ENCODE data around the gene ZNF681. TPM values are rescaled to one million over a fixed set of nuclear protein-coding genes. Genes with fewer than 3 reads are reported as not detected.
"Not testable (repeated sequence)": the region's sequence is repeated elsewhere in the genome, so short reads cannot be mapped to it uniquely, and the experiment has no call there.

Gene ZNF681
- total RNA-seq, 3 donors from 2014 or later, result 2.1 to 5.4 (median 3.3) TPM

DNA sequence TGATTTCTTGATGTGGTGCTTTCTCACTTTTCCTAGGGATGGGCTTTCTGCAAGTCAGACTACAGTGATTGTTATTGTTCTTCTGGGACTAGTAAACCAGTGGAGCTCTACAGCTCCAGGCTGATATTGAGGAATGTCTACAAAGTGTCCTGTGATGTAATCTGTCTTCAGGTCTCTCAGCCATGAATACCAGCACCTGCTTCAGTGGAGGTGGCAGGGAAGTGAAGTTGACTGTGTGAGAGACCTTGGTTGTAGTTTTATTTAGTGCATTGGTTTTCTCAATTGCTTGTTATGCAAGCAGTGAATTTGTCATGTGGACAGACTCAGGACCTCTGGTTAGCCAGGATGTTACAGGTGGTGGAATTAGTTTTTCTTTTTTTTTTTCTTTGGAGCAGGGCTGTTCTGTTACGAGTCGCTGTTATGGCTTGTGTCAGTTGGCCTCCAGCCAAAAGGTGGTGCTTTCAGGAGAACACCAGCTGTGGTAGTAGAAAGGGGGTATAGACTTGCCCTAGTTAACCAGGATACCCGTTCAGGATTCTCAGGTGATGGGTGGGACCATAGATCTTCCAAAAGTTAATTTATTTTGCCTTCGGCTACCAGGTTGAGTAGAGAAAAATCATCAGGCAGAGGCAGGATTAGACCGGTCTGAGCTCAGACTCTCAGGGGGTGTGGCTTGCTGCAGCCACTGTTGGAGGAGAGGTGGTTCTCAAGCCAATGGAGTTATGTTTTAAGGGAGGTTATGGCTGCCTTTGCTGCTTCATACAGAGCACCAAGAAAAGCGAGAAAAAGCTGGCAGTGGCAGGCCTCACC lies 59.8 kb downstream of the ZNF681 start:
- Histone ChIP-seq H3K4me3 (no peak overlapping the region), H3K9me3 (no peaks in the 10 kb centered on the region), H3K4me1 (ENCODE audit: low read depth) (peaks cover 5% of the 10 kb centered on the region), H3K36me3 (ENCODE audit: low read depth) (no peaks in the 10 kb centered on the region)
- peak; percentile 92 for ATAC-seq
- intact Hi-C loops (cut with DNase I, micrococcal nuclease), result no loop called here
- TF ChIP-seq, protein P1, sequence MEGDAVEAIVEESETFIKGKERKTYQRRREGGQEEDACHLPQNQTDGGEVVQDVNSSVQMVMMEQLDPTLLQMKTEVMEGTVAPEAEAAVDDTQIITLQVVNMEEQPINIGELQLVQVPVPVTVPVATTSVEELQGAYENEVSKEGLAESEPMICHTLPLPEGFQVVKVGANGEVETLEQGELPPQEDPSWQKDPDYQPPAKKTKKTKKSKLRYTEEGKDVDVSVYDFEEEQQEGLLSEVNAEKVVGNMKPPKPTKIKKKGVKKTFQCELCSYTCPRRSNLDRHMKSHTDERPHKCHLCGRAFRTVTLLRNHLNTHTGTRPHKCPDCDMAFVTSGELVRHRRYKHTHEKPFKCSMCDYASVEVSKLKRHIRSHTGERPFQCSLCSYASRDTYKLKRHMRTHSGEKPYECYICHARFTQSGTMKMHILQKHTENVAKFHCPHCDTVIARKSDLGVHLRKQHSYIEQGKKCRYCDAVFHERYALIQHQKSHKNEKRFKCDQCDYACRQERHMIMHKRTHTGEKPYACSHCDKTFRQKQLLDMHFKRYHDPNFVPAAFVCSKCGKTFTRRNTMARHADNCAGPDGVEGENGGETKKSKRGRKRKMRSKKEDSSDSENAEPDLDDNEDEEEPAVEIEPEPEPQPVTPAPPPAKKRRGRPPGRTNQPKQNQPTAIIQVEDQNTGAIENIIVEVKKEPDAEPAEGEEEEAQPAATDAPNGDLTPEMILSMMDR (IDR thresholded peaks at IDR 0.05), result no peak
- DNase-seq, result peak in 2 of 3 donors; percentile 41 to 79

DNA sequence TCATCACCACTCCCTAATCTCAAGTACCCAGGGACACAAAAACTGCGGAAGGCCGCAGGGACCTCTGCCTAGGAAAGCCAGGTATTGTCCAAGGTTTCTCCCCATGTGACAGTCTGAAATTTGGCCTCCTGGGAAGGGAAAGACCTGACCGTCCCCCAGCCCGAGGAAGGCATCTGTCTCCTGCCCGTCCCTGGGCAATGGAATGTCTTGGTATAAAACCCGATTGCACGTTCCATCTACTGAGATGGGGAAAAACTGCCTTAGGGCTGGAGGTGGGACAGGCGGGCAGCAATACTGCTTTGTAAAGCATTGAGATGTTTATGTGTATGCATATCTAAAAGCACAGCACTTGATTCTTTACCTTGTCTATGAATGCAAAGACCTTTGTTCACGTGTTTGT lies 65.8 kb downstream of the ZNF681 start:
- H3K36me3 ChIP-seq (ENCODE audit: low read depth); ATAC-seq; DNase-seq; intact Hi-C loops (cut with DNase I, micrococcal nuclease); H3K4me1 ChIP-seq (ENCODE audit: low read depth); H3K9me3 ChIP-seq; H3K4me3 ChIP-seq: not testable (repeated sequence)

Other genes with a start within 250 kb of the ZNF681 start
- 10 to 100 TPM in 2 of 3 donors, 1 to 10 TPM in 1; 9.5 to 21.5 (median 14.3) TPM for gene ZNF675, start 71.7 kb downstream of the ZNF681 start, total RNA-seq
- 1 to 10 TPM; 1.7 to 8.5 (median 1.9) TPM for gene ZNF726, start 156.0 kb upstream of the ZNF681 start, total RNA-seq